ENCODE data around the gene SPATA6. TPM values are rescaled to one million over a fixed set of nuclear protein-coding genes. Genes with fewer than 3 reads are reported as not detected.

Gene SPATA6
- total and polyA plus RNA-seq, 2 experiments from 2014 or later = 10.6 to 13.3 TPM

- H3K9me3 Mint-ChIP-seq = no peaks in the 10 kb centered on the region
- TF ChIP-seq ZNF114 (CRISPR knock-in tag; IDR thresholded peaks at IDR 0.05) = no peak
- TF ChIP-seq, protein P1, sequence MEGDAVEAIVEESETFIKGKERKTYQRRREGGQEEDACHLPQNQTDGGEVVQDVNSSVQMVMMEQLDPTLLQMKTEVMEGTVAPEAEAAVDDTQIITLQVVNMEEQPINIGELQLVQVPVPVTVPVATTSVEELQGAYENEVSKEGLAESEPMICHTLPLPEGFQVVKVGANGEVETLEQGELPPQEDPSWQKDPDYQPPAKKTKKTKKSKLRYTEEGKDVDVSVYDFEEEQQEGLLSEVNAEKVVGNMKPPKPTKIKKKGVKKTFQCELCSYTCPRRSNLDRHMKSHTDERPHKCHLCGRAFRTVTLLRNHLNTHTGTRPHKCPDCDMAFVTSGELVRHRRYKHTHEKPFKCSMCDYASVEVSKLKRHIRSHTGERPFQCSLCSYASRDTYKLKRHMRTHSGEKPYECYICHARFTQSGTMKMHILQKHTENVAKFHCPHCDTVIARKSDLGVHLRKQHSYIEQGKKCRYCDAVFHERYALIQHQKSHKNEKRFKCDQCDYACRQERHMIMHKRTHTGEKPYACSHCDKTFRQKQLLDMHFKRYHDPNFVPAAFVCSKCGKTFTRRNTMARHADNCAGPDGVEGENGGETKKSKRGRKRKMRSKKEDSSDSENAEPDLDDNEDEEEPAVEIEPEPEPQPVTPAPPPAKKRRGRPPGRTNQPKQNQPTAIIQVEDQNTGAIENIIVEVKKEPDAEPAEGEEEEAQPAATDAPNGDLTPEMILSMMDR (conservative IDR thresholded peaks at IDR 0.05; ENCODE audit: low read depth in 2 of 2) = no peak
- no peak for TF ChIP-seq EZH2 (IDR thresholded peaks at IDR 0.05; ENCODE audit: low read depth, unreplicated experiment)
- no peak for TF ChIP-seq POLR2AphosphoS5 (IDR thresholded peaks at IDR 0.05; ENCODE audit: low read depth)
- TF ChIP-seq, protein P2, sequence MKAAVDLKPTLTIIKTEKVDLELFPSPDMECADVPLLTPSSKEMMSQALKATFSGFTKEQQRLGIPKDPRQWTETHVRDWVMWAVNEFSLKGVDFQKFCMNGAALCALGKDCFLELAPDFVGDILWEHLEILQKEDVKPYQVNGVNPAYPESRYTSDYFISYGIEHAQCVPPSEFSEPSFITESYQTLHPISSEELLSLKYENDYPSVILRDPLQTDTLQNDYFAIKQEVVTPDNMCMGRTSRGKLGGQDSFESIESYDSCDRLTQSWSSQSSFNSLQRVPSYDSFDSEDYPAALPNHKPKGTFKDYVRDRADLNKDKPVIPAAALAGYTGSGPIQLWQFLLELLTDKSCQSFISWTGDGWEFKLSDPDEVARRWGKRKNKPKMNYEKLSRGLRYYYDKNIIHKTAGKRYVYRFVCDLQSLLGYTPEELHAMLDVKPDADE (IDR thresholded peaks at IDR 0.05) = no peak
- TF ChIP-seq EZH2phosphoT487 (IDR thresholded peaks at IDR 0.05; ENCODE audit: unreplicated experiment) = no peak
- TF ChIP-seq NANOG (IDR thresholded peaks at IDR 0.05; ENCODE audit: borderline replicate concordance) = no peak
- no peak for TF ChIP-seq JUNB (IDR thresholded peaks at IDR 0.05; ENCODE audit: unreplicated experiment)
- TF ChIP-seq, protein P3, sequence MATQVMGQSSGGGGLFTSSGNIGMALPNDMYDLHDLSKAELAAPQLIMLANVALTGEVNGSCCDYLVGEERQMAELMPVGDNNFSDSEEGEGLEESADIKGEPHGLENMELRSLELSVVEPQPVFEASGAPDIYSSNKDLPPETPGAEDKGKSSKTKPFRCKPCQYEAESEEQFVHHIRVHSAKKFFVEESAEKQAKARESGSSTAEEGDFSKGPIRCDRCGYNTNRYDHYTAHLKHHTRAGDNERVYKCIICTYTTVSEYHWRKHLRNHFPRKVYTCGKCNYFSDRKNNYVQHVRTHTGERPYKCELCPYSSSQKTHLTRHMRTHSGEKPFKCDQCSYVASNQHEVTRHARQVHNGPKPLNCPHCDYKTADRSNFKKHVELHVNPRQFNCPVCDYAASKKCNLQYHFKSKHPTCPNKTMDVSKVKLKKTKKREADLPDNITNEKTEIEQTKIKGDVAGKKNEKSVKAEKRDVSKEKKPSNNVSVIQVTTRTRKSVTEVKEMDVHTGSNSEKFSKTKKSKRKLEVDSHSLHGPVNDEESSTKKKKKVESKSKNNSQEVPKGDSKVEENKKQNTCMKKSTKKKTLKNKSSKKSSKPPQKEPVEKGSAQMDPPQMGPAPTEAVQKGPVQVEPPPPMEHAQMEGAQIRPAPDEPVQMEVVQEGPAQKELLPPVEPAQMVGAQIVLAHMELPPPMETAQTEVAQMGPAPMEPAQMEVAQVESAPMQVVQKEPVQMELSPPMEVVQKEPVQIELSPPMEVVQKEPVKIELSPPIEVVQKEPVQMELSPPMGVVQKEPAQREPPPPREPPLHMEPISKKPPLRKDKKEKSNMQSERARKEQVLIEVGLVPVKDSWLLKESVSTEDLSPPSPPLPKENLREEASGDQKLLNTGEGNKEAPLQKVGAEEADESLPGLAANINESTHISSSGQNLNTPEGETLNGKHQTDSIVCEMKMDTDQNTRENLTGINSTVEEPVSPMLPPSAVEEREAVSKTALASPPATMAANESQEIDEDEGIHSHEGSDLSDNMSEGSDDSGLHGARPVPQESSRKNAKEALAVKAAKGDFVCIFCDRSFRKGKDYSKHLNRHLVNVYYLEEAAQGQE (IDR thresholded peaks at IDR 0.05; ENCODE audit: unreplicated experiment) = no peak
- TF ChIP-seq STAT1 (IDR thresholded peaks at IDR 0.05; ENCODE audit: unreplicated experiment) = no peak
- no peak for TF ChIP-seq CREB1 (CRISPR knock-in tag; IDR thresholded peaks at IDR 0.05; ENCODE audit: low read depth)
- Histone ChIP-seq H2AFZ (no peak overlapping the region), H3K9me2 (ENCODE audit: insufficient read depth) (no peaks in the 10 kb centered on the region), H3K4me1 (ENCODE audit: insufficient read depth) (no peaks in the 10 kb centered on the region), H3K4me3 (no peak overlapping the region), H3K79me2 (replicated peaks; ENCODE audit: insufficient read depth) (no peaks in the 10 kb centered on the region), H3F3A (replicated peaks; ENCODE audit: low read depth) (no peaks in the 10 kb centered on the region), H4K20me1 (replicated peaks; ENCODE audit: insufficient read depth) (no peaks in the 10 kb centered on the region; the same call in 1 of the 2 replicates), H3K4me2 (no peak overlapping the region), H3K27ac (ENCODE audit: low read depth) (no peak overlapping the region), H3K36me3 (ENCODE audit: insufficient read depth) (no peaks in the 10 kb centered on the region), H3K27me3 (ENCODE audit: insufficient read depth) (no peaks in the 10 kb centered on the region)
- DNase-seq (ENCODE audit: low spot score) (no peak), ATAC-seq (no peak)
- no peak overlapping the region for H3K27ac Mint-ChIP-seq
- no peaks in the 10 kb centered on the region for H3K4me1 Mint-ChIP-seq
- H3K4me3 Mint-ChIP-seq = no peak overlapping the region
- peaks cover 3% of the 10 kb centered on the region for H3K27me3 Mint-ChIP-seq (ENCODE audit: insufficient read depth, low read depth, poor library complexity)
- no peaks in the 10 kb centered on the region for H3K36me3 Mint-ChIP-seq (ENCODE audit: low read depth)
These were observed 210.1 kb downstream of the SPATA6 start for GRCh38 chr1:48261881-48262400.
